H1 (cell line): Measurements from ENCODE around the gene SPSB1. TPM values are rescaled to one million over a fixed set of nuclear protein-coding genes. Genes with fewer than 3 reads are reported as not detected.

Experiments
- EP300 ChIP-seq, 2 experiments: IDR thresholded peaks; 1 replicate in 1 of 2; 2 replicates in 1 of 2; pipeline ENCODE4 v1.6.1; 2011 to 2012; ENCODE audit warnings: low read depth in 2 of 2, low read length in 2 of 2, mild to moderate bottlenecking in 2 of 2, borderline replicate concordance in 1 of 2, inconsistent platforms in 1 of 2, moderate library complexity in 1 of 2
- RXRA ChIP-seq: IDR thresholded peaks from 2 replicates; pipeline ENCODE4 v1.6.1; 2011; ENCODE audit warnings: low read depth, mild to moderate bottlenecking, low read length, moderate library complexity; ENCODE audit not compliant: insufficient read depth
- polyA plus RNA-seq, 7 experiments: library from polyadenylated mRNA; depleted of rRNA in 3 of 7; stranded (reverse) in 5 of 7; unstranded in 2 of 7; fragments of >200 nt in 5 of 7; fragments of 200-250 nt in 2 of 7; gene quantifications; 1 replicate in 5 of 7; 2 replicates in 1 of 7; 4 replicates in 1 of 7; pipeline versions ENCODE4 v1.2.1 to v1.2.3, GENCODE V29; 2011 to 2013; ENCODE audit warnings: missing spikeins in 2 of 7, mixed read lengths in 2 of 7
- total RNA-seq: library from RNA; stranded (reverse); fragmentation: NEBNext Ultra II Directional; extraction: Animal tissue kit (Norgen Biotek cat#: 25700); gene quantifications from 2 replicates; pipeline ENCODE4 v1.2.1, GENCODE V29; 2021
- TF ChIP-seq, protein P1 (sequence below), 3 experiments: IDR thresholded peaks; 1 replicate in 2 of 3; 2 replicates in 1 of 3; pipeline versions ENCODE4 v1.5.1 to v1.6.1; 2011; ENCODE audit warnings: low read length in 3 of 3, mild to moderate bottlenecking in 3 of 3, inconsistent platforms in 2 of 3, low read depth in 1 of 3, moderate library complexity in 1 of 3; ENCODE audit not compliant: insufficient read depth in 1 of 3; ENCODE audit errors: control extremely low read depth in 1 of 3

SPSB1 gene
- total and polyA plus RNA-seq, 2 of the 8 experiments (the other 6 are each of a cell fraction or from before 2014, with no cell fraction given), result 5.3 to 6.4 TPM

DNA sequence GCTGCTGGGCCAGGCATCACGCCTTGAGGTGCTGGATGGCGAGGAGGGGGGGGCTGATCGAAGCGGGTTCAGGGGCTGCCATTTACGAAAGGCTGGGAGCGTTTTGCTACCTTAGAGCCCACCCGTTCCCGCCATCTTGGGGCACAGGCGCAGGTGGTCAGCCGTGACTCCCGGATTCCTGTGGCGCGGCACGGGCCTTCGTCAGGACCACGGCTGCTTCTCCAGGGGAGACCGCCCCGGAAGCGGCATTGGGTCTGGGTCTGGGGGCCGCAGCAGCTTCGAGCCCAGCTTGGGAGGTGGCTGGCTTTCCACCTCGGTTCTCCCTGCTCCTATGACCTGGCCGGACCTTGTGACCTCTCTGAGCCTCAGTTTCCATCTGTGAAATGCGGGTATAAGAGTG lies 23.8 kb downstream of the SPSB1 start (continued):
- TF ChIP-seq, protein P1, sequence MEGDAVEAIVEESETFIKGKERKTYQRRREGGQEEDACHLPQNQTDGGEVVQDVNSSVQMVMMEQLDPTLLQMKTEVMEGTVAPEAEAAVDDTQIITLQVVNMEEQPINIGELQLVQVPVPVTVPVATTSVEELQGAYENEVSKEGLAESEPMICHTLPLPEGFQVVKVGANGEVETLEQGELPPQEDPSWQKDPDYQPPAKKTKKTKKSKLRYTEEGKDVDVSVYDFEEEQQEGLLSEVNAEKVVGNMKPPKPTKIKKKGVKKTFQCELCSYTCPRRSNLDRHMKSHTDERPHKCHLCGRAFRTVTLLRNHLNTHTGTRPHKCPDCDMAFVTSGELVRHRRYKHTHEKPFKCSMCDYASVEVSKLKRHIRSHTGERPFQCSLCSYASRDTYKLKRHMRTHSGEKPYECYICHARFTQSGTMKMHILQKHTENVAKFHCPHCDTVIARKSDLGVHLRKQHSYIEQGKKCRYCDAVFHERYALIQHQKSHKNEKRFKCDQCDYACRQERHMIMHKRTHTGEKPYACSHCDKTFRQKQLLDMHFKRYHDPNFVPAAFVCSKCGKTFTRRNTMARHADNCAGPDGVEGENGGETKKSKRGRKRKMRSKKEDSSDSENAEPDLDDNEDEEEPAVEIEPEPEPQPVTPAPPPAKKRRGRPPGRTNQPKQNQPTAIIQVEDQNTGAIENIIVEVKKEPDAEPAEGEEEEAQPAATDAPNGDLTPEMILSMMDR (IDR thresholded peaks at IDR 0.05; ENCODE audit: control extremely low read depth in 1 of 3, insufficient read depth in 1 of 3, low read depth in 1 of 3, low read length in 3 of 3), result no peak
- no peak for TF ChIP-seq EP300 (IDR thresholded peaks at IDR 0.05; ENCODE audit: borderline replicate concordance in 1 of 2, low read depth in 2 of 2, low read length in 2 of 2)
- no peak for TF ChIP-seq RXRA
- TF ChIP-seq, all 59 proteins: peak for 0
